RWPE1 (cell line): ENCODE data around the gene KCNA3.
A peak's percentile ranks its signal among the peaks of the same experiment; 100 is the strongest.

ENCODE experiments used
- CTCF ChIA-PET: fragments of 350-600 bp; sonication (Branson Sonifier 250); formaldehyde crosslinking; extraction: SDS; loops from one replicate; lab custom pipeline; 2021; lab: Yijun Ruan, JAX
- POLR2A ChIA-PET: fragments of 400-600 bp; formaldehyde crosslinking; extraction: SDS; loops from one replicate; lab custom pipeline; 2020; ENCODE audit warnings: antibody characterized with exemption; ENCODE audit not compliant: low non-redundant PET; lab: Yijun Ruan, JAX
- DNase-seq: peaks from one replicate; pipeline ENCODE4 v3.0.0; 2012; ENCODE audit warnings: low spot score
- H3K27ac ChIP-seq: fragments of 450-650 bp; 2 replicates; pipeline ENCODE4 v1.5.1; 2017
- CTCF ChIP-seq: fragments of 450-650 bp; conservative IDR thresholded peaks from 2 replicates; pipeline ENCODE4 v1.5.1; 2017; ENCODE audit warnings: low read depth, mild to moderate bottlenecking

Gene KCNA3

GRCh38 chr1:110648417-110648816 lies 26.3 kb downstream of the KCNA3 start:
- no peak for TF ChIP-seq CTCF
- no peak for DNase-seq
- ChIA-PET CTCF (no interaction called here), POLR2A (no interaction called here)
- H3K27ac ChIP-seq = no peak overlapping the region

GRCh38 chr1:110647254-110647891 lies 27.4 kb downstream of the KCNA3 start:
- TF ChIP-seq CTCF = no peak
- CTCF ChIA-PET = no interaction called here
- no peak overlapping the region for H3K27ac ChIP-seq
- POLR2A ChIA-PET = no interaction called here
- DNase-seq = no peak

GRCh38 chr1:110645821-110646735 lies 28.7 kb downstream of the KCNA3 start:
- TF ChIP-seq CTCF = no peak
- ChIA-PET CTCF (interaction anchor here (0.6 to 0.7 kb wide), 2 partner anchors 91 to 1397 kb away, joined by 3 read pairs; no protein-coding TSS in a partner anchor), POLR2A (no interaction called here)
- no peak overlapping the region for H3K27ac ChIP-seq
- peak; percentile 42 for DNase-seq

- no peak overlapping the region for H3K27ac ChIP-seq
- POLR2A ChIA-PET = no interaction called here
- no peak for DNase-seq
- no peak for TF ChIP-seq CTCF
- CTCF ChIA-PET = interaction anchor here (0.6 kb wide), 2 partner anchors 10 to 1398 kb away, joined by 3 read pairs; no protein-coding TSS in a partner anchor
Observed at GRCh38 chr1:110645211-110645610, 29.5 kb downstream of the KCNA3 start.

- CTCF ChIA-PET = interaction anchor here (0.9 kb wide), 1 partner anchor 24 kb away, joined by 3 read pairs; no protein-coding TSS in a partner anchor
- POLR2A ChIA-PET = no interaction called here
- H3K27ac ChIP-seq = no peak overlapping the region
- no peak for DNase-seq
- TF ChIP-seq CTCF = no peak
Observed at GRCh38 chr1:110643879-110644472, 30.8 kb downstream of the KCNA3 start.

- no peak overlapping the region for H3K27ac ChIP-seq
- DNase-seq = no peak
- POLR2A ChIA-PET = no interaction called here
- no peak for TF ChIP-seq CTCF
- CTCF ChIA-PET = interaction anchor here (0.6 to 1.0 kb wide), 2 partner anchors 21 to 691 kb away, joined by 3 to 4 read pairs; no protein-coding TSS in a partner anchor
Observed at GRCh38 chr1:110639724-110640386, 34.9 kb downstream of the KCNA3 start.
